DND-41 (cell line): ENCODE results near the gene CIT.

Experiments
- CTCF ChIP-seq: IDR thresholded peaks from 2 replicates; pipeline ENCODE4 v1.5.1; 2012; ENCODE audit warnings: borderline replicate concordance, low read length, moderate library complexity, mild to moderate bottlenecking; ENCODE audit not compliant: poor library complexity, severe bottlenecking; ENCODE audit errors: extremely low read depth
- EZH2 ChIP-seq: IDR thresholded peaks from 3 replicates; pipeline ENCODE4 v1.6.1; 2012; ENCODE audit warnings: borderline replicate concordance, low read depth, mild to moderate bottlenecking, moderate library complexity, low read length, inconsistent platforms; ENCODE audit not compliant: severe bottlenecking

- TF ChIP-seq CTCF (no peak), EZH2 (no peak)
These were observed 192.3 kb downstream of the CIT start for GRCh38 chr12:119684711-119685369.
